Hematopoietic multipotent progenitor cell treated with erythropoietin and hydrocortisone succinate and interleukin-3 and kit ligand, for 8 days (in vitro differentiated cells): ENCODE results near the gene PDGFC.
"Not testable (repeated sequence)": the region's sequence is repeated elsewhere in the genome, so short reads cannot be mapped to it uniquely, and the experiment has no call there.

Experiments used
- DNase-seq: peaks from one replicate; pipeline ENCODE4 v3.0.0-alpha.2; 2015

PDGFC gene

DNA sequence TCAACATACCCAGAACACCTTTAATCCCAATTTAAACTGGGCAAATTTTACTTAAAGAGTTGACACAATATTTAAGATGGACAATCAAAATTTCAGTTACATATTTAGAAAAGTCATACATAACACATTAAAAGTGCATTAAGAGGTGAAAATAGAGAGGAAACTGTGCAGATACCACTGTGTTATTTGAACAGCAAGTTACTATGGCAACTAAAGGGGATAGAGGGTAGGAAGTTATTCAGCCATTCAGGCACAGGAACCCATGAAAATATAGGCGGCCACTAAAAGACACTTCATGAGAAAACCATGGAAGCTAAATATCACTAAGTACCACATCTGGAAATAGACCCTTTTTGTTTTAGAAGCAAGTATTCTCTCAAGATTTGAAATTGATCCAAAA lies 75.1 kb downstream of the PDGFC start:
- no peak for DNase-seq

GRCh38 chr4:156894234-156894633 lies 77.4 kb downstream of the PDGFC start:
- DNase-seq: no peak

GRCh38 chr4:156892805-156893204 lies 78.8 kb downstream of the PDGFC start:
- no peak for DNase-seq

- no peak for DNase-seq
Measured at GRCh38 chr4:156889616-156890594, 81.7 kb downstream of the PDGFC start.

- DNase-seq: no peak
Measured at GRCh38 chr4:156888762-156889161, 82.8 kb downstream of the PDGFC start.

GRCh38 chr4:156886481-156886880 lies 85.1 kb downstream of the PDGFC start:
- no peak for DNase-seq

DNA sequence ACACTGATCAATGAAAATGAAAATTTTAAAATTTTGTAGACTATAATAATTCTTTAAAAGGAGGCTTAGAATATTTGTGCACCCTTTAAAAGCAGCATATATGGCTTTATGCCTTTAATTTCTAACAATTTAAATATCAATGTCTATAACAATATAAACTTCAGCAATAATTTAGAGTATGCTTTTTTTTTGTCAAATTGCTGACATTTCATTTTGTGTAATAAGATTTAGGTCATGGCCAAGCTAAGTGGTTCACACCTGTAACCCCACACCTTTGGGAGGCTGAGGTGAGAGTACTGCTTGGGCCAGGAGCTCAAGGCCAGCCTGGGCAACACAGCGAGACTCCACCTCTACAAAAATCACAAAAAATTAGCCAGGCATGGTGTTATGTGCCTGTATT lies 86.2 kb downstream of the PDGFC start:
- DNase-seq: no peak

DNA sequence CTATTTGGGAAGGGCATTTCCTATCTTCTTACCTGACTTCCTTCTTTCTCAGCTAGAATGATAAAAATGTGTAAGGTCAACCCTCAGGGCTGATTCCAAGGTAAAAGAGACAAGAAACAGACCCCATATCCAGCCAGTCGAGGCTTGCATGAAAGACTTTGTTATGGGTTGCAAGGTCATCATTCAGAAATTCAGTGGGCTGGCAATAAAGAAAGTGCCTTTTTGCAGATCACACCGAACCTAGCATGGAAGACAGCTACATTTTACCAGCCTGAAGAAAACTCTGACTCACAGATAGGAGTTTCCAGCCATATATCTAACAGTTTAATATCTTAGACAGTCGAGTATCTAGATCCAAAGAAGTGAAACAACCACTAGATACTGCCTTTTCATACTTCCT lies 87.4 kb downstream of the PDGFC start:
- no peak for DNase-seq

GRCh38 chr4:156875704-156876103 lies 95.9 kb downstream of the PDGFC start:
- no peak for DNase-seq

- DNase-seq: no peak
Measured at GRCh38 chr4:156875055-156875454, 96.5 kb downstream of the PDGFC start.

DNA sequence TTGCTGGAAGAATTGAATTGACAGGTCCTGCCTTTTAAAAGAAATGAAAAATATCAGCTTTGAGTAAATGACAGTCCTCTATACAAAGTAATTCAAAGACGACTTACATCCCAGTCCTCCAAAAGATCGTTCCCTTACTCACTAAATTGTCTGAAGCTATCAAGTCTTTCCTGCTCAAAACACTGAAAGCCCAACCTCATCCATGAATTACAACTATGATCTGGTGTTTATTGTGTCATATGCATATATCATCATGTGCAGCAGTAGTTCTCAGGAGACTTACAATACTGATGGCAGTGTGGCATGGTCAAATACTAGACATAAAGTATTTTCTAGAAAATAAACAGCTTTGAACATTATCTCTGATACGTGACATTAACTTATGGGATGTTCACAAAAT lies 97.8 kb downstream of the PDGFC start:
- DNase-seq: no peak

DNA sequence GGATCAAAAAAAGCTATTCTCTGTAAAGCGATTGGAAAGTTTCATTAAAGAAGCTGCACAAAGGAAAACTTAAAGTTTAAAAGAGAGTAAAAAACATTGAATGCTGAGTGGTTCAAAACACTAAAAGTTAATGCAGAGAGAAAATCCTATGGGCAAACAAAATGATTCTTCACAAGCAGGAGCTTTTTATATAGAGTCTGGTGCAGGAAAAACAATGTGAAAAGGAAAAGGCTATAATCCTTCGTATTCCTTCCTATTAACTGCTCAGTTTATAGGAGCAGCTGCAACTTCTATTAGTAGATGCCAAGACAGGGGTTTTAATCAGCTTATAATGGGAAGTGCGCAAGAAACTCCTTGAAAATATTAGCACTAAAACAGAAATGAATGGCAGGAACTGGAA lies 100.7 kb downstream of the PDGFC start:
- DNase-seq: no peak

GRCh38 chr4:156870131-156870530 lies 101.5 kb downstream of the PDGFC start:
- DNase-seq: no peak

DNA sequence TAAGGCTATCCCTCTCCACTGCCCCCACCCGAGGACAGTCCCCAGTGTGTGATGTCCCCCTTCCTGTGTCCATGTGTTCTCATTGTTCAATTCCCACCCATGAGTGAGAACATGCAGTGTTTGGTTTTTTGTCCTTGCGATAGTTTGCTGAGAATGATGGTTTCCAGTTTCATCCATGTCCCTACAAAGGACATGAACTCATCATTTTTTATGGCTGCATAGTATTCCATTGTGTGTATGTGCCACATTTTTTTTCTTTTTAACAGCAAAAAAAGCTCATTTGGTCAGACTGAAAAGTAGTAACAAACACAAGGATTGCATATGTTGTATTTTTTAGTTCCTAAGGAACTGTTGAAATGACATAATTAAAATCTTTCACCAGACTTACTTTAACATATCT lies 105.5 kb downstream of the PDGFC start:
- DNase-seq: not testable (repeated sequence)

GRCh38 chr4:156865451-156865850 lies 106.1 kb downstream of the PDGFC start:
- no peak for DNase-seq

GRCh38 chr4:156858071-156858470 lies 113.5 kb downstream of the PDGFC start:
- no peak for DNase-seq

DNA sequence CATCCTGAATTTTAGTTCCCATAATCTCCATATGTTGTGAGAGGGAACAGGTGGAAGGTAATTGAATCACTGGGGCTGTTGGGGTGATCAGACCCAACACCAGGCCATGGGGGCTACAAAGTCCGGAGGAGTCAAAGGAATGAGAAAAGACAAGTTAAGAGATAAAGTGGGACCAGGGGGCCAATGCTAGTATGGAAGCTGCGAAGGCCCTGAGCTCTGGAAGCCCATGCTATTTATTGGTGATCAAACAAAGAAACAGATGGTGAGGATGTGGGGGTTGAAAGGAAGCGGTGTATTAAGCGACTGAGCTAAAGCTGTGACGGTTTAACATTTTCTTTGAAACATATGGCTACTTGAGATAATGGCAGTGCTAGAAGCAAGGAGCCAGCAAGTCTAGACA lies 132.8 kb downstream of the PDGFC start:
- DNase-seq: no peak

DNA sequence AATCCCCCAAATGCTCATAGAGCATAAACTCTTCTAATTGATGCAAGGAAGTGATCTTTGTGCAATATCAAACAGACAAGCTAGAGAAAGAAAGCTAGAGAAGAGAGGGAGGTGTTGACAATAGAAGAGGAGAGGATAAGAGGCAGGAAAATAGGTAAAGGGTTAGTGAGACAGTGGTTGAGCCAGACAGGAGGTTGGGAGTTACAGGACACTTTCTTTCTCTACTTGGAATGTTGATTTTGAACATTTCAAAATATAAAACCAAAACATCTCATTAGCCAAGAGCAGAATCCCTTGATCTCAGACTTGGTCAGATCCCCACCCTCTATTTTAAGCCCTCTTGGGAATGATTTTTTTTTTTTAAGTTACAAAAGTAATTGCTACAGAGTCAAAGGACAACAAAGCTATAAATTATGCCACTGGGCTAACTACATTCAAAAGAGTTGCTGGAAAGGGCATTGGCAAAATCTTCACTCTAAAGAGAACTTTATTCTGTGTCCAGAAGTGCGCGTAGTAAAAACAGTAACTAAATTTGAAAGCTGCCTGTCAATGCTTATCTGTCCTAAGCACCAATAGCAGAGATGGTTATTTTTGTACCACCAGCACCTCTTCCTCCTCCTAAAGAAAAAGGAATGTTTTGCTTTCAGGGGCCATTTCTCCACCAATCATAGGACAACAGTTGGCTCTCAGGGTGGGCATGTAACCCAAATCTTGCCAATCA lies 133.8 kb downstream of the PDGFC start:
- DNase-seq: no peak

DNA sequence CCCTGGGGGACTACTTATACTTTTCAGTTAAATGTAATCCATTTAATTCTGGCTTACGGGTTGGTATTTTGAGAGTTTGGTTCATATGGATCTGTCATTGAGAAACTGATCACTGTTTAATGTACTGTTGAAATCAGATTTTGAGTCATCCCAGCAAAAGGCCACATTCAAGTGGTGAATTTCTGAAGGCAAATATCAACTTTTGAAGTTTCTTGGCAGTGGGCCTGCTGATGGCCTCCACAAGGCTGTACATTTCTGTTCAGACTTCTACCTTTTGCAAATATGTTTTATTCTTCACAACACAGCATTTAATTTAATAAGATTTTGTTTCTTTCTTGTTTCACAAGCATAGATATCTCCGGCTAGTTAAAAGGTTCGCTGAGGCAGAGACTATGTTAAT lies 138.7 kb downstream of the PDGFC start:
- DNase-seq: no peak

- no peak for DNase-seq
Measured at GRCh38 chr4:156830351-156830750, 141.2 kb downstream of the PDGFC start.

DNA sequence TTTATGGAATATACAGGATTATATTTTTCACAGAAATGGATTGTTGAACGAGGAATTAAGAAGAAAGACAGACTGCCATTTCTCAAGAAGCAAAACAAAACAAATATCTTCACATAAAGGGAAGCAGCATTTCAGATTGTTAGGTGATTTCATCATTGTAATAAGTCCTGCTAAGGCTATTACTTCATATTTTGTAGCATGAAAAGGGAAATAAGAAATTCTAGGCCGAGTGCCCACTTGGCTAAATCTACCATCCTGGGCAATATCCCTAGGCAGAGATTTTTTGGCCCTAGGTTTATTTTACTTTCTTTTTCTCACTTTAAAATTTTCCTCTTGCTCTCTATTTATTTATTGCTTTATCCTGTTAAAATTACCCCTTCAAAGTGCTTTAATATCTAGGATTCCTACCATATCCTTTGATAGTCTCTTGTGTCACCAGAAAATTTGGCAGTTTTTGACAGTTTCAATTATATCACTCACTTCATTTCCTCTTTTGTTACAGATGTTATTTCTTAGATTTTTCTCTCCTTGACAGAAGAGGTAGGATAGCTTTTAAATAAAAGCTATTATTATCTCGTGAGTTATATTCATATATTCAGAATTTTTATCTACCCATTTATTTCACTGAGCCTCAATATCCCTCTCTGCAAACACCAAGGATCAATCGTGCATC lies 142.3 kb downstream of the PDGFC start:
- no peak for DNase-seq

DNA sequence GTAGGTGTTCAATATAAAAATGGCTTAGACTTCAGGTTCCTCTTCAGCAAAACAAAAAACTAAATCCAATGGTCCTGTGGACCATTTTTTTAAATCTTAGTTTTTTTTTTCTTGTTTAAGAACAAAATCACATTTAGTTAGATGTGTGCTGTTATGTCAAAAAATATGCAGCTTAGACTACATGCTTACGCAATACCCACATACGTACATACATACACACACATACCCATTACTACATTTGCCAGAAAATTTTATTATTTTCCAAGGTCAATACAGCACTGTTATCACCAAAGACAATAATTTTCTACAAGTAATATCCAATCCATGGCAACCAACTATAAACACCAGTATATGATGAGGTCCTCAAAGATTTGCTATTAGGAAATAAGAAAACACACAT lies 144.1 kb downstream of the PDGFC start:
- no peak for DNase-seq

GRCh38 chr4:156825074-156825473 lies 146.5 kb downstream of the PDGFC start:
- DNase-seq: no peak
